ENCODE measurements around the gene TSGA10. TPM values are rescaled to one million over a fixed set of nuclear protein-coding genes. Genes with fewer than 3 reads are reported as not detected.

Gene TSGA10
- total and polyA plus RNA-seq, 2 donors (not counting 3 experiments of a cell fraction or from before 2014, with no cell fraction given) = 0.12 to 2.7 TPM

GRCh38 chr2:99072551-99072950 is 82.2 kb downstream of the TSGA10 start:
- CTCF ChIA-PET = no interaction called here

More at GRCh38 chr2:99072551-99072950, 82.2 kb downstream of the TSGA10 start:
- Histone ChIP-seq H3K9me1 (replicated peaks; ENCODE audit: control insufficient read depth, extremely low read depth, insufficient read depth, low read length) (no peaks in the 10 kb centered on the region), H2AFZ (ENCODE audit: low read depth, low read length) (no peak overlapping the region), H4K20me1 (replicated peaks; ENCODE audit: control insufficient read depth, extremely low read depth, insufficient read depth, low read length) (no peaks in the 10 kb centered on the region), H3K27me3 (ENCODE audit: control insufficient read depth in 2 of 2, insufficient read depth in 2 of 2, low read length in 2 of 2) (peaks cover 0 to 4% of the 10 kb centered on the region in 2 experiments), H3K27ac (ENCODE audit: insufficient read depth, low read depth, low read length) (no peak overlapping the region), H3K4me3 (replicated peaks in 1 of 3; ENCODE audit: insufficient read depth in 1 of 3, low read depth in 1 of 3, low read length in 3 of 3) (no peak overlapping the region), H3K9ac (replicated peaks; ENCODE audit: extremely low read depth, insufficient read depth, low read length) (no peak overlapping the region), H3K9me3 (replicated peaks; ENCODE audit: control insufficient read depth, insufficient read depth, low read length) (no peaks in the 10 kb centered on the region), H3K4me1 (ENCODE audit: control insufficient read depth, extremely low read depth, insufficient read depth, low read length) (peaks cover 4% of the 10 kb centered on the region), H3K4me2 (ENCODE audit: insufficient read depth, low read length) (no peak overlapping the region), H3K36me3 (ENCODE audit: control insufficient read depth in 2 of 2, extremely low read depth in 1 of 2, insufficient read depth in 2 of 2, low read length in 2 of 2) (no peaks in the 10 kb centered on the region), H3K79me2 (ENCODE audit: control insufficient read depth, insufficient read depth, low read length) (no peaks in the 10 kb centered on the region)
- POLR2A ChIA-PET = no interaction called here
- DNase-seq (ENCODE audit: low read depth, low spot score) (no peak), FAIRE-seq (no peak)
- dilution Hi-C loops (cut with MboI; ENCODE audit: extremely low pct_ligation_motif_present, low sequenced_read_pairs) (no loop called here), intact Hi-C loops (cut with micrococcal nuclease) (no loop called here)
- BruUV-seq (replicated peaks) = no TSS peak
- TF ChIP-seq MAX (IDR thresholded peaks at IDR 0.05; ENCODE audit: insufficient read depth, insufficient read length) (no peak), EZH2 (IDR thresholded peaks at IDR 0.05; ENCODE audit: borderline replicate concordance, low read depth, low read length, severe bottlenecking) (no peak), POLR2AphosphoS5 (IDR thresholded peaks at IDR 0.05; ENCODE audit: insufficient read depth, low read depth, low read length) (no peak), GATA2 (IDR thresholded peaks at IDR 0.05; ENCODE audit: insufficient read depth, insufficient read length, low read depth, low read length) (no peak), FOS (IDR thresholded peaks at IDR 0.05; ENCODE audit: borderline replicate concordance, insufficient read depth, low read length) (no peak), JUN (IDR thresholded peaks at IDR 0.05; ENCODE audit: borderline replicate concordance, insufficient read depth, insufficient read length, low read depth) (no peak), MYC (IDR thresholded peaks at IDR 0.05; ENCODE audit: low read depth, low read length) (no peak), CTCF (IDR thresholded peaks at IDR 0.05; ENCODE audit: extremely low read depth in 1 of 2, insufficient read depth in 1 of 2, low read depth in 1 of 2, low read length in 2 of 2) (no peak), POLR2A (IDR thresholded peaks at IDR 0.05; ENCODE audit: low read depth, low read length) (no peak)

Data from endothelial cell of umbilical vein (primary cell).